Measurements from ENCODE around the gene FOXD2. TPM values are rescaled to one million over a fixed set of nuclear protein-coding genes. Genes with fewer than 3 reads are reported as not detected.
A peak's percentile ranks its signal among the peaks of the same experiment; 100 is the strongest.

Gene FOXD2
- total and polyA plus RNA-seq, 2 of the 4 experiments (the other 2 are of a cell fraction): under 0.01 to 0.03 TPM

GRCh38 chr1:47432071-47433036 lies 5.5 kb upstream of the FOXD2 start:
- Histone ChIP-seq H2BK5ac (ENCODE audit: low read depth, low read length, poor library complexity, severe bottlenecking) (peak overlapping the region; percentile 8), H3K18ac (ENCODE audit: low read depth, low read length) (no peak overlapping the region), H3K9me3 (ENCODE audit: control insufficient read depth, insufficient read depth, low read length) (no peaks in the 10 kb centered on the region), H3K9ac (ENCODE audit: low read depth, low read length) (no peak overlapping the region; the same call in 1 of the 2 replicates), H3K27ac (ENCODE audit: insufficient read depth, low read length) (no peak overlapping the region), H3K4me2 (ENCODE audit: low read depth, low read length) (peak overlapping the region; percentile 42), H3K4ac (ENCODE audit: low read depth, low read length) (peak overlapping the region; percentile 52), H3K23ac (ENCODE audit: low read depth, low read length) (peak overlapping the region; percentile 74; the same call in 1 of the 2 replicates), H3K4me1 (ENCODE audit: control insufficient read depth, insufficient read depth, low read length) (peaks cover 12% of the 10 kb centered on the region), H2BK120ac (ENCODE audit: low read depth, low read length) (peak overlapping the region; percentile 61), H4K8ac (ENCODE audit: low read depth in 2 of 2, low read length in 2 of 2) (peak overlapping the region; percentile 63 to 87), H4K91ac (ENCODE audit: insufficient read depth, low read depth, low read length) (peak overlapping the region; percentile 81), H3K27me3 (ENCODE audit: control insufficient read depth, insufficient read depth, low read length) (no peaks in the 10 kb centered on the region; the same call in 1 of the 2 replicates), H3K4me3 (ENCODE audit: insufficient read depth, low read depth, low read length) (no peak overlapping the region), H4K5ac (ENCODE audit: low read depth, low read length) (no peak overlapping the region), H4K20me1 (ENCODE audit: insufficient read depth, low read length) (peaks cover 4% of the 10 kb centered on the region; the same call in 1 of the 2 replicates), H3K9me1 (ENCODE audit: insufficient read depth, low read length) (peaks cover 7% of the 10 kb centered on the region), H2AK9ac (replicated peaks; ENCODE audit: low read depth, low read length, poor library complexity) (peak overlapping the region; percentile 70), H3K56ac (ENCODE audit: extremely low read depth, insufficient read depth, low read length) (no peak overlapping the region), H3K79me1 (ENCODE audit: low read depth in 1 of 2, low read length in 2 of 2) (peaks cover 7 to 26% of the 10 kb centered on the region in 2 experiments; a peak in 3 of 4 replicates), H3K14ac (replicated peaks; ENCODE audit: low read depth, low read length) (peak overlapping the region; percentile 65; the same call in 1 of the 2 replicates), H2AFZ (replicated peaks; ENCODE audit: low read length, poor library complexity) (peak overlapping the region; percentile 89), H2BK20ac (ENCODE audit: low read depth, low read length) (peak overlapping the region; percentile 63; the same call in 1 of the 2 replicates), H3K36me3 (ENCODE audit: control insufficient read depth, insufficient read depth, low read length) (no peaks in the 10 kb centered on the region), H2BK15ac (ENCODE audit: low read depth, low read length) (no peak overlapping the region), H2AK5ac (ENCODE audit: low read depth, low read length) (peak overlapping the region; percentile 70; the same call in 1 of the 2 replicates)
- whole genome bisulfite sequencing, 2 experiments (ENCODE audit: extremely low coverage in 2 of 2, insufficient read length in 1 of 2): 3% methylated on average over 8 of the region's 32 CpGs; no CpG with 5 or more reads in 1 of the 2 experiments
- ATAC-seq (ENCODE audit: low read depth): peak; percentile 67
- POLR2A ChIA-PET (ENCODE audit: unreplicated experiment): no interaction called here
- dilution Hi-C loops (cut with HindIII; ENCODE audit: low sequenced_read_pairs, unreplicated experiment): no loop called here
- peak; percentile 79 for DNase-seq
- TF ChIP-seq POLR2A (IDR thresholded peaks at IDR 0.05; ENCODE audit: low read depth, low read length): no peak
- TF ChIP-seq RAD21 (IDR thresholded peaks at IDR 0.05; ENCODE audit: low read length): peak; percentile 76
- TF ChIP-seq CTCF (conservative IDR thresholded peaks at IDR 0.05; ENCODE audit: low read depth, low read length): peak; percentile 89
- 0 out of 2 replicates have a peak, but pooled peaks have one; percentile 18 for TF ChIP-seq MAZ (IDR thresholded peaks at IDR 0.05; ENCODE audit: borderline replicate concordance, low read depth, low read length)
- peak; percentile 44 for TF ChIP-seq SMC3 (IDR thresholded peaks at IDR 0.05; ENCODE audit: low read depth, low read length)
- intact Hi-C loops (cut with micrococcal nuclease): loop anchor here (1.0 to 10.0 kb wide), 3 partner anchors 98 to 294 kb away; partner anchors contain the start of gene CMPK1
- no TSS peak for BruUV-seq (replicated peaks)
- CTCF ChIA-PET: interaction anchor here (0.6 to 2.6 kb wide), 18 partner anchors 8 to 295 kb away, joined by 3 to 15 read pairs (median 4); no protein-coding TSS in a partner anchor
- in situ Hi-C loops (cut with MboI; ENCODE audit: low sequenced_read_pairs): no loop called here

Measured in IMR-90 (cell line).